ENCODE data around the gene RIN3.
A peak's percentile ranks its signal among the peaks of the same experiment; 100 is the strongest.

RIN3 gene

DNA sequence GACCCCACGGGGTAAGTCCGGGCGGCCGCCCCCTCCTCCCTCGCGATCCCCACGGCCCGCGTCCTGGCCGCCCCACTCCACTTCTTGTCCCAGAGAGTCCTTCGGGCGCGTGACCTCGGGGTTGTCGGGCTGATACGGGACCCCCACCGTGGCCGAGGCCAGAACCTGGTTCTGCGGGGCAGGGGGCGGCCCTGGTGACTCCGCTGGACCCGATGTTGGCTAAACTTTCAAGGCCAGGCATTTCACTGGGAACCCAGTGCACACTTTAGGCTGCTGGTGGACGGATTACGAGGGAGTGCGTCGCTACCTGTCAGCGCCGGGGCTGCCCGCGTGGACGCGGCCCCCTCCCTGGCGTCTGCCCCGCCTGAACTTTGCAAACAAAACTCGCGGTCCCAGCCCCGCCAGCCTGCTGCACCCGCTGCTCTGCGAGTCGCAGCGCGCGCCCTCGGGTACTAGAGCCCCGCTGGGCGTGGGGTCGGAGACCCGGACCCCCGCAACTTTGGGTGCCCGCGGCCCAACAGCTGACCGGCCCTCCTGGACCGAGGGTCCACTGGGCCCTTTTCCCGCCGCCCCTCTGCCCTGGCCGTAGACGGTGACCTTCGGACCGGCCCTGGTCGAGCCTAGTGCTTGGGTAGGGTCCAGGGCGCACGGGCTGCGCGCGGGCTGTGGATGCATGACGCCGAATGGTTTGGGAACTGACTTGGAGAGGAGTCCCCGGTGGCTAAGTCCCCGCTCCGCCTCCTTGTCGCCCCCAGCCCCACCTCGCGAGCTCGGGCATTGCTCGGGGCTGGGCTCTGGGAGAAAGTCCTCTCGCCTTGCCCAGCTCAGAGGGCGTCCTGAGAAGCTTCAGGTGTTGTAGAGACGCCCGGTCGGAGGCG, 624 bp downstream of the RIN3 start:
- no peak overlapping the region for H3K27ac Mint-ChIP-seq
- no peaks in the 10 kb centered on the region for H3K9me3 Mint-ChIP-seq
- TF ChIP-seq, protein P1, sequence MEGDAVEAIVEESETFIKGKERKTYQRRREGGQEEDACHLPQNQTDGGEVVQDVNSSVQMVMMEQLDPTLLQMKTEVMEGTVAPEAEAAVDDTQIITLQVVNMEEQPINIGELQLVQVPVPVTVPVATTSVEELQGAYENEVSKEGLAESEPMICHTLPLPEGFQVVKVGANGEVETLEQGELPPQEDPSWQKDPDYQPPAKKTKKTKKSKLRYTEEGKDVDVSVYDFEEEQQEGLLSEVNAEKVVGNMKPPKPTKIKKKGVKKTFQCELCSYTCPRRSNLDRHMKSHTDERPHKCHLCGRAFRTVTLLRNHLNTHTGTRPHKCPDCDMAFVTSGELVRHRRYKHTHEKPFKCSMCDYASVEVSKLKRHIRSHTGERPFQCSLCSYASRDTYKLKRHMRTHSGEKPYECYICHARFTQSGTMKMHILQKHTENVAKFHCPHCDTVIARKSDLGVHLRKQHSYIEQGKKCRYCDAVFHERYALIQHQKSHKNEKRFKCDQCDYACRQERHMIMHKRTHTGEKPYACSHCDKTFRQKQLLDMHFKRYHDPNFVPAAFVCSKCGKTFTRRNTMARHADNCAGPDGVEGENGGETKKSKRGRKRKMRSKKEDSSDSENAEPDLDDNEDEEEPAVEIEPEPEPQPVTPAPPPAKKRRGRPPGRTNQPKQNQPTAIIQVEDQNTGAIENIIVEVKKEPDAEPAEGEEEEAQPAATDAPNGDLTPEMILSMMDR (IDR thresholded peaks at IDR 0.05) = no peak
- DNase-seq = peak; percentile 38
- H3K4me1 Mint-ChIP-seq = peaks cover 5% of the 10 kb centered on the region
- H3K36me3 Mint-ChIP-seq (ENCODE audit: low read depth) = no peaks in the 10 kb centered on the region
- peaks cover 69% of the 10 kb centered on the region for H3K27me3 Mint-ChIP-seq (ENCODE audit: low read depth, poor library complexity)
- peak overlapping the region; percentile 80 for H3K4me3 Mint-ChIP-seq

DNA sequence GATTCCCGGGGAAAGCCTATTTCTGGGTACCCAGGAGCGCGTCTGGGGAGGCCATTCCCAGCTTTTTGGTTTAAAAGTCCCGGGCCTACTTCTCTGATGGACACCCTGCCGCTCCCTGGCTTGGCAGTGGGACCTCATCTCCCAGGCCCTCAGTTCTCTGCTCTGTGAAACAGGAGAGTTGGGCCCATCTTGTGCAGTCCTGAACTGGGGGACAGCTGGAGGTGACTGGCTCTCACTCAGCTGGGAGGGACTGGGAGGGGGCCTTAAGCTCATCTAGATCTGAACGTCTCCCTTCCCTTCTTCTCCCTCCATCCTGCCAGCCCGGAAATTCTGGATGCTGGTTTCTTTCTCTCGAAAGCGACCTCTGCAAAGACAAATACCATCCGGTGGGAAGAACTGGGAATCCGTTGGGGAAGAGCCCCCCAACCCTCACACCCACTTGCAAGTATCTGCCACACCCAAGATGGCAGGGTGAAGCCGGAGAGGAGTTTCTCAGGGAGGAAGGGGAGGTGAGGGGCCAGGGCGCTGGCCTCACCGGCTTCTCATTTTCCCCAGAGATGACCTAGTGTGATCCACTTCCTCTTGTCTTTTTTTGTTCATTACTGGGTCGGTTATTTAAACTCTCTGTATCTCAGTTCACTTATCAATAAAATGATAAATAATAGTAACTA, 1.4 kb downstream of the RIN3 start:
- no peak for DNase-seq
- Mint-ChIP-seq H3K36me3 (ENCODE audit: low read depth) (no peaks in the 10 kb centered on the region), H3K27me3 (ENCODE audit: low read depth, poor library complexity) (peaks cover 66% of the 10 kb centered on the region), H3K4me3 (peak overlapping the region; percentile 59), H3K4me1 (peaks cover 5% of the 10 kb centered on the region), H3K27ac (no peak overlapping the region), H3K9me3 (no peaks in the 10 kb centered on the region)
- TF ChIP-seq, protein P1 (IDR thresholded peaks at IDR 0.05) = no peak

DNA sequence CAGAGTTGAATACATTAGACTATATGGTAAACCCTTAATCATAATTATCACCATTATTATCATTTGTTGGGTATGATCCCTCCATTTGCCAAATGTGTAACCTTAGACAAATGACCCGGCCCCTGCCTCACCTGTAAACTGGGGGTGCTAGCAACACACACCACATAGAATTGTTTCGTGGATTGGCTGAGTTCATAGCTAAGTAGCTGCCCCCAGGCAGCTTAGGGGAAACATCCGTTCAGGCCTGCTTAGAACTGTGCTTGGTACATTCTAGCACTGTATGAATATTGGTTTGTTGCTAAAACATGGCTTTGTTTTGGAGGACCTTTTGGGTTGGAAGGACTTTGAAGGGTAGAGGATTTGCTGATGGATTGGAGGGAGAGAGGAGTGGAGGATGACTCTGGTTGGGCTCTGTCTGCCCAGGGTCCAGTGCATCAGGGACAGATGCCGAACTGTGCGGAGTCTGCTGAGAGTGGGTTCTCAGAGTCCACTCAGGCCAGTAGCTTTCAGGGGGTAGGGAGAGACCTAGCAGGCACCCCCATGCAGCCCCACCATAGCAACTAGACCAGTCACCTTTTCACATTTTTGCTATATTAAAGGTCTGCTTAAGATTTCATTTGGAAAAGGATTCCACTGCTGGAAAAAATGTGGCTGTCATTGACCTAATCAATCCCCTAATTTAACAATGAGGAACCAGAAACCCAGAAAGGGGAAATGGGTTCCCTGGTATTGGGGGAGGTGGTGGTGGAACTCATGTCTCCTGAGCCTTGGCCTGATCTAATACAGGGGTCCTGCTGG, 2.2 kb downstream of the RIN3 start:
- no peaks in the 10 kb centered on the region for H3K9me3 Mint-ChIP-seq
- peaks cover 5% of the 10 kb centered on the region for H3K4me1 Mint-ChIP-seq
- TF ChIP-seq, protein P1 (IDR thresholded peaks at IDR 0.05) = no peak
- DNase-seq = no peak
- H3K36me3 Mint-ChIP-seq (ENCODE audit: low read depth) = no peaks in the 10 kb centered on the region
- peaks cover 64% of the 10 kb centered on the region for H3K27me3 Mint-ChIP-seq (ENCODE audit: low read depth, poor library complexity)
- peak overlapping the region; percentile 59 for H3K4me3 Mint-ChIP-seq
- H3K27ac Mint-ChIP-seq = no peak overlapping the region

DNA sequence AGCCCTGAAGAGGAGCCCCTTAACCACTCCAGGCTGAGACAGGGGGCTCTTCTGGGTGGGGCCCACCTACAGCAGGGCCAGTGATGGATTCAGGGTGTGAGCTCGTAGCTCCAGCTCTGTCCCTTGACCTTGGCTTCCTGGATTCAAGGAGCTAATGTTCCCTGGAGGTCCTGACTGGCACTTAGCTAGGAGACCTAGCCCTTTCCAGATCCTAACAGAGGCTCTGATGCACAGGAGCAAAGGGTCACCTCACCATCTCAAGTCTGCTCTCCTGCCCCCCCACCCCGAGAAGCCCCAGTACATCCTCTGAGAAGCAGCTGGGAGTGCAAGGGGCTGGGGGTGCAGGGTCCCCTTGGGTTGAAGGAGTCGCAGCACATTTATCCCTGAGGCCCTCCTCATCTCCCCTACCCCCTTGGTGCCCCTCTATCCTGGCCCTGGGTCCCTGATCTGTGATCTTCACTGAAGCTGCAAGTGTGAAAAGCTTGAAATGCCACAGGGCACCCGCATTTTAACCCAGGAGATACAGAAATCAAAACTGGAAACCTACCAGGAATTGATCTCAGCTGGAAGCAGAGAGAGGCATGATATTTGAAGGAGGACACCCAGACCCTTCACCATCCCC, 2.9 kb downstream of the RIN3 start:
- Mint-ChIP-seq H3K4me1 (peaks cover 4% of the 10 kb centered on the region), H3K27ac (no peak overlapping the region), H3K36me3 (ENCODE audit: low read depth) (no peaks in the 10 kb centered on the region), H3K9me3 (no peaks in the 10 kb centered on the region), H3K27me3 (ENCODE audit: low read depth, poor library complexity) (peaks cover 58% of the 10 kb centered on the region), H3K4me3 (no peak overlapping the region)
- TF ChIP-seq, protein P1 (IDR thresholded peaks at IDR 0.05) = no peak
- DNase-seq = no peak

DNA sequence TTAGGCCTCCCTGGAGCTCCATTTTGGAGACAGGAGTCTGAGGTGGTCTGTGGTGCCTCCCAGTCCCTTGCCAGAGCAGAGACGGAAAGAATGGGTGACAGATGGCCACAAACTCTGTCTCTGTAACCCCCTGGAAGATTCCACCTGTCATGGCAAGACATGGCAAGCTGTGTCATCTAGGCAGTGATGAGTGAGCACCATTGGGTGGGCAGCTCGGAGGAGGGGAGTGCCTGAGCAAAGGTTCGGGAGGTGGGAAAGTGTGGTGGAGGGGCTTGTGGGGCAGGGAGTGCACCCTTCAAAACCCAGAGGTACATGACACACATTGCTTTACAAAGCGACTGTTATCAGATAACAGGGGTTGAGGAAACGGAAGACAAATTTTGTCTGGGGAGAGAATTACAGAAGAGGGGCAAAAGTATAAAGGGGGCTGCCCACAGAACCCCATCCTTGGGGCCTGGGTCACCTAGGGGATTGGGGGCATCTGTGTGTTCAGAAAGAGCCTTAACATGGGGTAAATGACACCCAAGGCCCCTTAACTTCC, 3.5 kb downstream of the RIN3 start:
- no peak for DNase-seq
- peaks cover 58% of the 10 kb centered on the region for H3K27me3 Mint-ChIP-seq (ENCODE audit: low read depth, poor library complexity)
- no peak overlapping the region for H3K4me3 Mint-ChIP-seq
- no peaks in the 10 kb centered on the region for H3K36me3 Mint-ChIP-seq (ENCODE audit: low read depth)
- TF ChIP-seq, protein P1 (IDR thresholded peaks at IDR 0.05) = no peak
- peaks cover 5% of the 10 kb centered on the region for H3K4me1 Mint-ChIP-seq
- H3K27ac Mint-ChIP-seq = no peak overlapping the region
- no peaks in the 10 kb centered on the region for H3K9me3 Mint-ChIP-seq
